HS-5 (cell line): ENCODE measurements around the gene UBXN7.
"Not testable (repeated sequence)": the region's sequence is repeated elsewhere in the genome, so short reads cannot be mapped to it uniquely, and the experiment has no call there.

Source experiments
- DNase-seq: peaks from one replicate; pipeline ENCODE4 v3.0.0-alpha.2; 2012; ENCODE audit warnings: low read depth

The UBXN7 gene, protein sequence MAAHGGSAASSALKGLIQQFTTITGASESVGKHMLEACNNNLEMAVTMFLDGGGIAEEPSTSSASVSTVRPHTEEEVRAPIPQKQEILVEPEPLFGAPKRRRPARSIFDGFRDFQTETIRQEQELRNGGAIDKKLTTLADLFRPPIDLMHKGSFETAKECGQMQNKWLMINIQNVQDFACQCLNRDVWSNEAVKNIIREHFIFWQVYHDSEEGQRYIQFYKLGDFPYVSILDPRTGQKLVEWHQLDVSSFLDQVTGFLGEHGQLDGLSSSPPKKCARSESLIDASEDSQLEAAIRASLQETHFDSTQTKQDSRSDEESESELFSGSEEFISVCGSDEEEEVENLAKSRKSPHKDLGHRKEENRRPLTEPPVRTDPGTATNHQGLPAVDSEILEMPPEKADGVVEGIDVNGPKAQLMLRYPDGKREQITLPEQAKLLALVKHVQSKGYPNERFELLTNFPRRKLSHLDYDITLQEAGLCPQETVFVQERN

DNA sequence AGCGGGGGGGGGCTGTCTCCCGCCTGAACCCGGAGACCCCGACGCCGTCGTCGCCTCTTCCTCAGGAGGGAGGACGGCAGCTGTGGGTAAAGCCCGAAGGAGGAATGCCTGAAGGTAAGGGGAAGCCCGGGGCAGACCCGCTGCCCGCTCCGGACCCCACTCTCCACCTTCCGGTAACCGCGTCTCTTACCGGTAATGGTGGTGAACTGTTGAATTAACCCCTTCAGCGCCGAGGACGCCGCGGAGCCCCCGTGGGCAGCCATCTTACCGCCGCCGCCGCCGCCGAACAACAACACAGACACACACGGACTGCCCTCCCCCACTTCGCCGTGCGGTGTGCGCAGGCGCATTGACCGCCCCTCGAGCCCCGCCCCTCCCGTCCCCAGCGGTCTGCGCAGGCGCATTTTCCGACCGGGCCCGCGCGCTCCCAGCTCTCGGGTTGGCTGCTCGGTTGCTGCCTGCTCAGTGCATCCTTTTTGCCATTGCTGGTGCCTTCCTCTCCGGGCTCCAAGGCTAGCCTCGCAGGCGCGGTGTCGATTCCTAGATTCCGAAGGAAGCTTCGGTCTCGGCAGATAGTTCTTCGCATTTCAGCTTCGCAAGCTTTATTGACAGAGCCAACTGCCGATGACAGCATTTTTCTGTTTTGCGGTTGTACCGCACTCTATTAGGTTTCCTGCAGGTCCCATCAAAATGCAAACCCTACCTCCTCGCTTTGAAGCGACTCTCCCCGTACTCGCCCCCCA, at the start of gene UBXN7:
Gene UBXN7 (minus strand): TSS at position 291 of the 743 bp plus-strand sequence. CDS start 28 bp downstream, at position 263.
- peak; percentile 76 for DNase-seq

DNA sequence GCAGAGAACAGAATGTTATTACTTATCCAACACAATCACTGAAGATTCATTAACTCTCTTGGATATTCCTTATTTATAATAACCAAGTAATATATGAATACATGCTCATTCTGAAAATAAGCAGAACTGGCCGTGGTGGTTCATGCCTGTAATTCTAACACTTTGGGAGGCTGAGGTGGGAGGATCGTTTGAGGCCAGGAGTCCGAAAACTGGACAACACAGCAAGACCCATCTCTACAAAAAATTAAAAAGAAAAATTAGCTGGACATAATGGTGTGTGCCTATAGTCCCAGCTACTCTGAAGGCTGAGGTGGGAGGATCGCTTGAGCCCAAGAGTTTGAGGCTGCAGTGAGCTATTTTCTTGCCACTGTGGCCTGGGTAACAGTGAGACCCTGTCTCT, 45.5 kb upstream of the UBXN7 start:
- DNase-seq, result no peak

DNA sequence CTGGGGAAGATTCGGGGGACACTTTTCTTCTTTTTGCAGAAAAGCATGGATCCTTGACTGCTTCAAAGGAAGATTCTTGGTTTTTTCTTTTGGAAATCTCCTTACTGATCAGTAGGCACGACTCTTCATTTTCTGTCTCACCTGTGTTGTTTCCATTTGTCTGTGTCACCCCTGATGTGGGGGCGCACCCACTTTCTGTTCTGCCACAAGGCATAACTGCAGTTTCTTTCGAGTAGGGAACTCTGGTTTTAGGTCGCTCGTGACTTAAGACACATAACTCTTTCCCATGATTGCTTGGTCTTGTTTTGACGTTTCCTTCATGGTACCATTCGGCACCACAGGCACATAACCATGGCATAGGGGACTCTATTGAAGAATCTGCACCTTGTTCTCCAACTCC, 40.1 kb upstream of the UBXN7 start:
- DNase-seq, result no peak

DNA sequence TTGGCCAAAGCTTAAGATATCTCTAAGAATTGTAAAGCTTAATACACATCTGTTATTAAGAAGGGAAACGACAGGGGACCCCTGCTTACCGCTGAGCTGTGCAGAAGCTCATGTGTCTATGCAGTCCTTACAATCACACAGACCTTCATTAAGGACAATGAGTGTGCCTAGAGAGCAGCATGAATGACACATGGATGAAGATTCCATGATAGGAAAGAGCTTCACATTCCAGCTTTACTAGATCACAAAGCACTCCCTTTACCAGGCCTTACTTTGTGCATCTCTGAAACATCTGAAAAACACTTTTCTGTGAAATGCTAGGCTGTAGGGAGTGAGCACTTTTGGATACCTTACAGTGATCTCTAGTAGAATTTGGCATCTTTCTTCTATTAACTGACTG, 39.3 kb upstream of the UBXN7 start:
- peak; percentile 24 for DNase-seq

DNA sequence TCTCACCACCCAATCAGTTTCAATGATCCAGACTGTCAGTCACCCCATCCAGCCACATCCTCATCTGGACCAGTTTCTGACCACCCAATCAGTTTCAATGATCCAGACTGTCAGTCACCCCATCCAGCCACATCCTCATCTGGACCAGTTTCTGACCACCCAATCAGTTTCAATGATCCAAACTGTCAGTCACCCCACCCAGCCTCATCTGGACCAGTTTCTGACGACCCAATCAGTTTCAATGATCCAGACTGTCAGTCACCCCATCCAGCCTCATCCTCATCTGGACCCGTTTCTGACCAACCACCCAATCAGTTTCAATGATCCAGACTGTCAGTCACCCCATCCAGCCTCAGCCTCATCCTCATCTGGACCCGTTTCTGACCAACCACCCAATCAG, 38.0 kb upstream of the UBXN7 start:
- DNase-seq, result not testable (repeated sequence)

DNA sequence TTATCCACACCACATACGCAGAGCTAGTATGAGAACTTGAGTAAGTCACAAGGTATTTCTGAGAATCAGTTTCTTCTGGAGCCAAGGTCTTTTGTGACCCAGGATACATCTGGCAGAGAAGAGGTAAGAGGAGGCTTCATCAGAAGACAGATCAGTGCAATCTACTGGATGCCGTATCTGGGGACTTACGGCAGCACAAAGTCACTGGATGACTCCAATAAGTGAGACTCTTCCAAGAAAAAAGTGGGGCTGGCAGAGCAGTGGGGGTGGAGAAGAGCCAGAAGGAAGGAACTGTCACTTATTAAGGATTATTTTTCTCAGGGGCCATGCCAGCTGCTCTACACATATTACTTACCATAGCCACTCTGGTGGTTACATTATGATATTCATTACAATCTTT, 31.6 kb upstream of the UBXN7 start:
- DNase-seq, result no peak

DNA sequence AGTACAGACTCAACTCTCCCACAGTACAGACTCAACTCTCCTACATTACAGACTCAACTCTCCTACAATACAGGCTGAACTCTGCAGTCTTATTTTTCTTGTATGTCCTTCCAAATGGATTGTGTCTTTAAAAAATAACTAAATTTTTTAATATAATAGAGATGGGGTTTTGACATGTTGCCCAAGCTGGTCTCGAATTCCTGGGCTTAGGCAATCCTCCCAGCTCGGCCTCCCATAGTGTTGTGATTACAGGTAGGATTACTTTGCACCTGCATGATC, 31.2 kb upstream of the UBXN7 start:
- no peak for DNase-seq

DNA sequence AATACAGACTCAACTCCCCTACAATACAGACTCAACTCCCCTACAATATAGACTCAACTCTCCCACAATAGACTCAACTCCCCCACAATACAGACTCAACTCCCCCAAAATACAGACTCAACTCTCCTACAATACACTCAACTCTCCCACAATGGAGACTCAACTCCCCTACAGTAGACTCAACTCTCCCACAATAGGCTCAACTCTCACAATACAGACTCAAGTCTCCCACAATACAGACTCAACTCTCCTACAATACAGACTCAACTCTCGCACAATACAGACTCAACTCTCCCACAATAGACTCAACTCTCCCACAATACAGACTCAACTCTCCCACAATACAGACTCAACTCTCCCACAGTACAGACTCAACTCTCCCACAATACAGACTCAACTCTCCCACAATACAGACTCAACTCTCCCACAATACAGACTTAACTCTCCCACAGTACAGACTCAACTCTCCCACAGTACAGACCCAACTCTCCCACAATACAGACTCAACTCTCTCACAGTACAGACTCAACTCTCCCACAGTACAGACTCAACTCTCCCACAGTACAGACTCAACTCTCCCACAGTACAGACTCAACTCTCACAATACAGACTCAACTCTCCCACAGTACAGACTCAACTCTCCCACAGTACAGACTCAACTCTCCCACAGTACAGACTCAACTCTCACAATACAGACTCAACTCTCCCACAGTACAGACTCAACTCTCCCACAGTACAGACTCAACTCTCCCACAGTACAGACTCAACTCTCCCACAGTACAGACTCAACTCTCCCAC, 30.7 kb upstream of the UBXN7 start:
- DNase-seq, result not testable (repeated sequence)

DNA sequence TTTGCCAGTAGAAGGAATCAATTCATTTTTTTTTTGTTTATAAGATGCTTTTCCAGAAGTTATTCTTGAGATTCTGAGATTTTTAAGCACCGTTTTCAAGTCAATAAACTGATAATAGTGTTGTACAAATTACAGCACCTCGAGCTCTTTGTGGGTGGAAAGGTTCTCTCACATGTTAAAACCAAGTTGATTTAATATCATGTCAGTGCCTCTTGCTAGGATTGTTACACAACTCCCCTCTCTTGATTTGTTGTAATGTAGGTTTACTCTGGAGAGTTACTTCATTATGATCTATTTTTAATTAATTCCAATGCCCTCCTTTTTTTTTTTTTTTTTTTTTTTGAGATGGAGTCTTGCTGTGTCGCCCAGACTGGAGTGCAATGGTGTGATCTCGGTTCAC, 25.8 kb upstream of the UBXN7 start:
- DNase-seq, result no peak

DNA sequence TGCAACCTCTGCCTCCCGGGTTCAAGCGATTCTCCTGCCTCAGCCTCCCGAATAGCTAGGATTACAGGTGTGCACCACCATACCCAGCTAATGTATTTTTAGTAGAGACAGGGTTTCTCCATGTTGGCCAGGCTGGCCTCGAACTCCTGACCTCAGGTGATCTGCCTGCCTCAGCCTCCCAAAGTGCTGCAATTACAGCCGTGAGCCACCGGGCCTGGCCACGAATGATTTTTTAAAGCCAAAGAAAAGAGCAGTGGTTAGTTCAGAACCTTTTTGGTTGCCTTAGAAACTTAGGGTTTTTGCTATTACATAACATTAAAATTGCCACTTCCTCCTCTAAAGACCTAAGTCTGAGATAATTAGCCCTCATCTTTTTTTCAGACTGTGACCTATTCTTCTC, 25.2 kb upstream of the UBXN7 start:
- not testable (repeated sequence) for DNase-seq

DNA sequence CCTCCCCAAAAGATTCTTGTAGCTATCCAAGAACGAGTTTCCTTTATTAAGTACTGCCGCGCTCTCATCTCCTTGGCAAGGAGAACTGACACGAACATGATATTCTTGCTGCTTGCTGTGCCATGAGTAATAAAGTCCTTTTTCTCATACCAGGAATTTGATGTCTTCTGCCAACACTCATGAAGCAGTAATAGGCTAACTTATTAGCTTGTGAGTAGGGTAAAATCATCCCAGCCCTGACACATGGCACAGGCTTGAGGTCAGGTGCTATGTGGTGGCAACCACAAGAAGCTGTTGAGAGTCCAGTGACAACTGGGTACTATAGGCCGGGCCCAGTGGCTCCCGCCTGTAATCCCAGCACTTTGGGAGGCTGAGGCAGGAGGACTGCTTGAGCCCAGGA, 22.7 kb upstream of the UBXN7 start:
- no peak for DNase-seq

DNA sequence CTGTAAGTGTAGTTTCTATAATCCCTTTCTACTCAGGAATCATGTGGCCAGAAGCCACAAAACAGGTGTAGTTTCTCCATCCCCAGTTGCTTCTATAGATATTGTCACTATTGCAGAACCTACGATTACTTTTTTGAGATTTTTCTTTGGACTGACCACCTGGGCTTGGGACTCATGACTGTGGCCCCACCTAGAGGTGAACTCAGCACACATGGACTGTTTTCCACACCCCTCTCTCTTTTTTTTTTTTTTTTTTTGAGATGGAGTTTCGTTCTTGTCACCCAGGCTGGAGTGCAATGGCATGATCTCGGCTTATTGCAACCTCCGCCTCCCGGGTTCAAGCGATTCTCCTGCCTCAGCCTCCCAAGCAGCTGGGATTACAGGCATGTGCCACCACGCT, 13.2 kb upstream of the UBXN7 start:
- not testable (repeated sequence) for DNase-seq

DNA sequence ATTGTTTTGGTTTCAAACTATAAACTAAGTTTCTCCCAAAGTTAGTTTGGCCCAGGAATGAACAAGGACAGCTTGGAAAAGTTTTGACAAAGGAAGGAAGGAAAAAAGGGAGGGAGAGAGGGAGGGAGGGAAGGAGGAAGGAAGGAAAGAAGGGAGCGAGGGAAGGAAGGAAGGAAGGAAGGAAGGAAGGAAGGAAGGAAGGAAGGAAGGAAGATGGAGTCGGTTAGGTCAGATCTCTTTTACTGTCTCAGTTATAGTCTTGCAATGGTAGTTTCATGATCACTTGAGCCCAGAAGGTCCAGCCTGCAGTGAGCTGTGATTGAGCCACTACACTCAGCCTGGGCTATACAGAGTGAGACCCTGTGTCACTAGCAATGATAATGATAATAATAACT, 12.3 kb upstream of the UBXN7 start:
- DNase-seq, result no peak

DNA sequence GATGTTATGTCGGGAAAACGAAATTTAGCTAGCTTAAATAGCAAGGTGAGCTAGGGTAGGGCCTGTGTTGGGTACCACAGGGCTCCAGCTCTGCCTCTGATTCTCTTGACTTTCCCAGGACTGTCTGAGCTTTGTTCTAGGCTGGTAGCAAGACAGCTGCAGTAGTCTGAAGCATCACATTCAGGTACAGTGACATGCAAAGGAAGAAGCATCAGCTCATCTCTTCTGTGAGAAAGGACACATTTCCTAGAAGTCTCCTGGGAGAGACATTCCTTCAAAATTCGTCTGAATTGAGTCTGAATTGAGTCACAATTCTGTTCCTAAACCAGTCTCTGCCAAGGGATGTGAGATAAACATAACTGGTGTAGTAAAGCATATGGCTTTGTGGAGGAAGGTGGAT, 8.5 kb upstream of the UBXN7 start:
- DNase-seq, result no peak

DNA sequence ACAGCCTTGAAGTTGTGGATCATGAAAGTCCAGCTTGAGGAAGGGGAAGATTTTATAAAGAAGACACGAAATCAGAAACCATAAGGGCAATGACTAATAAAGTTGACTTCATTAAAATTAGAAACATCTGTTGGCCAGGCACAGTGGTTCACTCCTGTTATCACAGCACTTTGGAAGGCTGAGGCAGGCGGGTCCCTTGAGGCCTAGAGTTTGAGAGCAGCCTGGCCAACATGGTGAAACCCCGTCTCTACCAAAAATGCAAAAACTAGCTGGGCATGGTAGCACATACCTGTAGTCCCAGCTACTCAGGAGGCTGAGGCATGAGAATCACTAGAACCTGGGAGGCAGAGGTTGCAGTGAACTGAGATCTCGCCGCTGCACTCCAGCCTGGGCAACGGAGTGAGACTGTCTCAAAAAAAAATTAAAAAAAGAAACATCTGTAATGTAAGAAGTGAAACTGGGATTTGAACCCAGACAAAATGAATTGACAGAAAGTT, 7.9 kb upstream of the UBXN7 start:
- DNase-seq, result peak; percentile 69

DNA sequence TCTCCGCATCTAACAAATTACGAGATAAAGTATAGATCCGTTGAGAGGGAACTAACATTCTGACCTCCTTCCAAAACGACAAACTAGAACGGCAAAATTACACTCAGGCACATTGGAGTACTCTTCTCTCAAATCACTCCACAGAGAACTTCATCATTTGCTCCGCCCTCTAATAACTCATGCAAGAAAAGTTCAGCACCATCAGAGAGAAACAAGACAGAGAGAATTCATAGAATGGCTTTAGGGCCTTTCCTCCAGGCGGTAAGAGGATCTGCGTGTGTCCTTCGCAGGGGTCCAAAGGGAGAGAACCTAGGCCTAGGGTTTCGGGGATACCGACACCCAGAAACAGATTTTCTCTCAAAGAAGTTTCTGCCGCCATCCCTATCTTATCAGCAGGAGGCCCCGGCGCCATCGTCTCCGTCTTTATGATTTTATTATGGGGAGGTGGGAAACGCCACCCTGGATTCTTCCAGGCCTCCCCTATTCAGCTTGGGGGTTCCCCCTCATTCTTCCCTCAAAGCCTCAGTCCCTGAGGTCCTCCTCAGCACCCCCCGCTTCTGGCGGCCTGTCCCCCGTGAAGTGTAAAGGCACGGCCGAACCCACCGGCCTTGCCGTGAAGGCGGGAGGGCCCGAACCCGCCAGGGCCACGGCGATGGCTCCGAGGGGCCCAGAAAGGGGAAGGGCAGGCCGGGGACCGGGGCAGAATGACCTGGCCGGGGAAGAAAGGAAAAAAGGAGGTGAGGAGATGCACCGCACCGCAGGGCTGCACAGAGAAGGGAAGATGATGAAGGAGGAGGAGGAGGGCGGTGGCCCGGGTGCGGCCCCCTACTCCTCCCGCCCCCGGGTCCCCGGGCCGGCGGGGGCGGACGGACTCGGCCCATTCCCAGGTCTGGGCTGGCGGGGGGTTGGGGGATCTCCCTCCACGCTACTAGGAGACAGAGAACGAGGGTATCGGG, 768 bp downstream of the UBXN7 start:
- DNase-seq, result peak; percentile 42

DNA sequence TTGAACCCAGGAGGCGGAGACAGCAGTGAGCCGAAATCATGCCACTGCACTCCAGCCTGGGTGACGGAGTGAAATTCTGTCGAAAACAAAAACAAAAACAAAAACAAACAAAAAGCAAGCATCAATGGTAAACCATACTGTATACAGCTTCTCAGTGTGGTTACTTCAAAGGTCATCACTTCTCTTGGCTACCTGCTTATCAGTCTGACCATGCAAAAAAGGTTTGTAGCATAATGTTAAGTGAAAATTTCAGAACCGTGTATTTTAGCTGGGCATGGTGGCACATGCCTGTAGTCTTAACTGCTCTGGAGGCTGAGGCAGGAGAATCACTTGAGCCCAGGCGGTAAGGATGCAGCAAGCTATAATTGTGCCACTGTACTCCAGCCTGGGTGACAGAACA, 4.2 kb downstream of the UBXN7 start:
- DNase-seq, result no peak

DNA sequence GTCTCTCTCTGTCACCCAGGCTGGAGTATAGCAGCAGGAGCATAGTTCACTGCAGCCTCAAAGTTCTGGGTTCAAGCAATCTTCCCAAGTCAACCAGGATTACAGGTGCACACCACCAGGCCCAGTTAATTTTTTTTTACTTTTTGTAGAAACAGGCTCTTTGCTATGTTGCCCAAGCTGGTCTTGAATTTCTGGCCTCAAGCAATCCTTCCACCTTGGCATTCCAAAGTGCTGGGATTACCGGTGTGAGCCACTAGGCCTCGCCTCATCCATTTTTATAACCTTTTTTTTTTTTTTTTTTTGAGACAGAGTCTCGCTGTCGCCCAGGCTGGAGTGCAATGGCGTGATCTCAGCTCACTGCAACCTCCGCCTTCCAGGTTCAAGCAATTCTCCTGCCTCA, 7.8 kb downstream of the UBXN7 start:
- not testable (repeated sequence) for DNase-seq

DNA sequence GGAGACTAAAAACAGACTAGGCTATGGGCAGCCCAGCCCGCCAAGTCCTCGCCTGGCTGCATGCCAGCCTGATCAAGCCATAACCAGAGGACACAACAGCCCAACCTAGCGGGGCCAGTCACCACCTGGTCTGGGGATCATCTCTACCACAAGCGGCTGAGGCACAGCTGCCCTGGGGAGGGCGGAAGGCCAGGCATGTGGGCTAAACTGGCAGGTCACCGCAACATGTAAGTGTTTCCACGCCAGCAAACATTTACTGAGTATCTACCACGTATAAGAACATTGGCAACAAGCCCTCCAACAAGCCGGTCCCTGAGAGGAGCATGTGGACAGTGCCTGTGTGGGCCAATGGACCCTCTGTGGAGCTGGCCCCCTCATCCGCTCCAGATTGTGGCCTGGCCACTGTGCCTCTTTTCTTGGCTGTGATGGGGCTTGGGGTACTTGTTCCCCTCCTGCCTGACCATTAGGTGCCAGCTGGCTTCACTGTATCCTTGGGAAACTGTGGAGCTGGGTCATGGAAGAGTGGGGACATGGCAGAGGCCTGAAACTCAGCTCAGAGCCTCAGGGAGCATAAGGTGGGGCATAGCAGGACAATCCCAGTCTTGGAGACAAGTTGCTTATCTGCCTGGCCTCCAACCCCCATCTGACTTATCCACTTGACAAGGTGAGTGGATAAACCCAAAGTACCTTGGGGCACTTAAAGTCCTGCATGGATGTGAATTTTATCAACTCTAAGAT, 9.0 kb downstream of the UBXN7 start:
- no peak for DNase-seq

DNA sequence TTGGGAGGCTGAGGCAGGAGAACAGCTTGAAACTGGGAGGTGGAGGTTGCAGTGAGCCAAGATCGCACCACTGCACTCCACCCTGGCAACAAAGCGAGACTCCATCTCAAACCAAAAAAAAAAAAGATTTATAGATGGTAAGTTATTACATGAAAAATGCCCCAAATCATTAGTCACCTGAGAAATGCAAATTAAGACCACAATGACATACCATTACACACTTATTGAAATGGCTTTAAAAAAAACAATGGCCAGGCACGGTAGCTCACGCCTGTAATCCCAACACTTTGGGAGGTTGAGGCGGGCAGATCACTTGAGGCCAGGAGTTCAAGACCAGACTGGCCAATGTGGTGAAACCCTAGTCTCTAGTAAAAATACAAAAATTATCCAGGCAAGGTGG, 10.6 kb downstream of the UBXN7 start:
- not testable (repeated sequence) for DNase-seq

DNA sequence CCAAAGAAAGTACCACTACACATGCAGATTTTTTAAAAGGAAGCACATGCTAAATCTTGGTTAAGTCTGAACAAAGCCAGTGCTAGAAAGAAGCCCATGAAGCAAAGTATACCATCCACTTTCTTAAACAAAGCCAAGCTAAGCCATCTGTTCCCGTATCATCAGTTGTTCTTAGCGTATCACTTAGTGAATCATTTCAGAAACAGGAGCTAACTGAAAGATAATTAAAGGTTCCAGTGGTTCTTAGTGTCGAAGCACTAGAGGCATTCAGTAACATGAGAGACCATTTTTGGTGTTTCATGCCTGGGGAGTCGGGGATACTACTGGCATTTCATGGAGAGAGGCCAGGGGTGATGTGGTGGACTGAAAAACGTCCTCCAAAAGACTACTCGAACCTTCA, 12.8 kb downstream of the UBXN7 start:
- DNase-seq, result no peak
